ENCODE measurements around the gene ACOX1. TPM values are rescaled to one million over a fixed set of nuclear protein-coding genes. Genes with fewer than 3 reads are reported as not detected.

Gene ACOX1
- total and polyA plus RNA-seq, 2 of the 13 experiments (the other 11 are each of a cell fraction or from before 2014, with no cell fraction given): 86.4 to 120 TPM

DNA sequence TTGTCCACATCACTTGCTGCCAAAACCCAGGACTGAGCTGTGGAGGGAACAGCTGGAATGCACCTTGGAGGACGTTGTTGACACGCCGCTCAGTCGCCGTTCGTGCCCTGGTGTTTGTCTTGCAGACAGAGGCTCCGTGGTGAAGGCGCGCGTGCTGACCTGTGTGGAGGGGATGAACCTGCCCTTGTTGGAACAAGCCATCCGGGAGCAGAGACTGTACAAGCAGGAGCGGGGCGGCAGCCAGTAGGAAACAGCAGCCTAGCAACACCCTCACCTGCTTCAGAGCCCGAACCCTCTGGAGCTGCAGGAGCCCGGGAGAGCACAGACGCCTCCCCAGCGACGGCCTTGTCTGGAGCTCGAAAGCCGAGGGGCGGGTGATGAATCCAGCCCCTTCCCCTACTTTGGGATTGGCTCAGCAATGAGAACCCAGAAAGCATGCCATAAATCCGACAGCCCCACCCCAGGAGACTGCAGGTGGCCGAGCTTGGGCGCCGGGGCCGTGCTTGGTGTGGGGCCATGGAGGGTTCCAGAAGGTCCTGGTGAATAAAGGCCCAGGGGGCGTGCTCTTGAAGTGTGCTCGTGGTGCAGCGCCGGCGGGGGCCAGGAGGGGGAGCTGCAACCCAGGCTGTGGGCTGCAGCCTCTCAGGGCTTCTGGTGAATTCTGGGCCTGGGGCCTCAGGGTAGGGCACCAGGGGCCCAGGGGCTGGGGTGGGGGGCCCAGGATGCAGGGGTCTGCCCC, 21.2 kb upstream of the ACOX1 start (continued):
- TF ChIP-seq ZFP37 (CRISPR knock-in tag; IDR thresholded peaks at IDR 0.05; ENCODE audit: borderline replicate concordance): peak; percentile 53; the same call in 1 of the 2 replicates
- TF ChIP-seq, protein P1, sequence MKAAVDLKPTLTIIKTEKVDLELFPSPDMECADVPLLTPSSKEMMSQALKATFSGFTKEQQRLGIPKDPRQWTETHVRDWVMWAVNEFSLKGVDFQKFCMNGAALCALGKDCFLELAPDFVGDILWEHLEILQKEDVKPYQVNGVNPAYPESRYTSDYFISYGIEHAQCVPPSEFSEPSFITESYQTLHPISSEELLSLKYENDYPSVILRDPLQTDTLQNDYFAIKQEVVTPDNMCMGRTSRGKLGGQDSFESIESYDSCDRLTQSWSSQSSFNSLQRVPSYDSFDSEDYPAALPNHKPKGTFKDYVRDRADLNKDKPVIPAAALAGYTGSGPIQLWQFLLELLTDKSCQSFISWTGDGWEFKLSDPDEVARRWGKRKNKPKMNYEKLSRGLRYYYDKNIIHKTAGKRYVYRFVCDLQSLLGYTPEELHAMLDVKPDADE (CRISPR knock-in tag; IDR thresholded peaks at IDR 0.05): 0 out of 2 replicates have a peak, but pooled peaks have one; percentile 40
- no peak for TF ChIP-seq RORA (CRISPR knock-in tag; IDR thresholded peaks at IDR 0.05)
- TF ChIP-seq NR2F6 (IDR thresholded peaks at IDR 0.05): no peak; the same call in 1 of the 2 replicates
- TF ChIP-seq NR2F6 (CRISPR knock-in tag; IDR thresholded peaks at IDR 0.05): peak; percentile 63; the same call in 1 of the 2 replicates
- peak; percentile 10 for TF ChIP-seq AGO2 (optimal IDR thresholded peaks at IDR 0.05; ENCODE audit: low read depth, low read length)
- TF ChIP-seq CCAR2 (optimal IDR thresholded peaks at IDR 0.05; ENCODE audit: low read depth, low read length): no peak
- TF ChIP-seq, protein P2, sequence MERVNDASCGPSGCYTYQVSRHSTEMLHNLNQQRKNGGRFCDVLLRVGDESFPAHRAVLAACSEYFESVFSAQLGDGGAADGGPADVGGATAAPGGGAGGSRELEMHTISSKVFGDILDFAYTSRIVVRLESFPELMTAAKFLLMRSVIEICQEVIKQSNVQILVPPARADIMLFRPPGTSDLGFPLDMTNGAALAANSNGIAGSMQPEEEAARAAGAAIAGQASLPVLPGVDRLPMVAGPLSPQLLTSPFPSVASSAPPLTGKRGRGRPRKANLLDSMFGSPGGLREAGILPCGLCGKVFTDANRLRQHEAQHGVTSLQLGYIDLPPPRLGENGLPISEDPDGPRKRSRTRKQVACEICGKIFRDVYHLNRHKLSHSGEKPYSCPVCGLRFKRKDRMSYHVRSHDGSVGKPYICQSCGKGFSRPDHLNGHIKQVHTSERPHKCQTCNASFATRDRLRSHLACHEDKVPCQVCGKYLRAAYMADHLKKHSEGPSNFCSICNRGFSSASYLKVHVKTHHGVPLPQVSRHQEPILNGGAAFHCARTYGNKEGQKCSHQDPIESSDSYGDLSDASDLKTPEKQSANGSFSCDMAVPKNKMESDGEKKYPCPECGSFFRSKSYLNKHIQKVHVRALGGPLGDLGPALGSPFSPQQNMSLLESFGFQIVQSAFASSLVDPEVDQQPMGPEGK (CRISPR knock-in tag; IDR thresholded peaks at IDR 0.05): peak; percentile 39; the same call in 1 of the 2 replicates
- TF ChIP-seq ZNF230 (CRISPR knock-in tag; IDR thresholded peaks at IDR 0.05): no peak
- TF ChIP-seq, protein P3, sequence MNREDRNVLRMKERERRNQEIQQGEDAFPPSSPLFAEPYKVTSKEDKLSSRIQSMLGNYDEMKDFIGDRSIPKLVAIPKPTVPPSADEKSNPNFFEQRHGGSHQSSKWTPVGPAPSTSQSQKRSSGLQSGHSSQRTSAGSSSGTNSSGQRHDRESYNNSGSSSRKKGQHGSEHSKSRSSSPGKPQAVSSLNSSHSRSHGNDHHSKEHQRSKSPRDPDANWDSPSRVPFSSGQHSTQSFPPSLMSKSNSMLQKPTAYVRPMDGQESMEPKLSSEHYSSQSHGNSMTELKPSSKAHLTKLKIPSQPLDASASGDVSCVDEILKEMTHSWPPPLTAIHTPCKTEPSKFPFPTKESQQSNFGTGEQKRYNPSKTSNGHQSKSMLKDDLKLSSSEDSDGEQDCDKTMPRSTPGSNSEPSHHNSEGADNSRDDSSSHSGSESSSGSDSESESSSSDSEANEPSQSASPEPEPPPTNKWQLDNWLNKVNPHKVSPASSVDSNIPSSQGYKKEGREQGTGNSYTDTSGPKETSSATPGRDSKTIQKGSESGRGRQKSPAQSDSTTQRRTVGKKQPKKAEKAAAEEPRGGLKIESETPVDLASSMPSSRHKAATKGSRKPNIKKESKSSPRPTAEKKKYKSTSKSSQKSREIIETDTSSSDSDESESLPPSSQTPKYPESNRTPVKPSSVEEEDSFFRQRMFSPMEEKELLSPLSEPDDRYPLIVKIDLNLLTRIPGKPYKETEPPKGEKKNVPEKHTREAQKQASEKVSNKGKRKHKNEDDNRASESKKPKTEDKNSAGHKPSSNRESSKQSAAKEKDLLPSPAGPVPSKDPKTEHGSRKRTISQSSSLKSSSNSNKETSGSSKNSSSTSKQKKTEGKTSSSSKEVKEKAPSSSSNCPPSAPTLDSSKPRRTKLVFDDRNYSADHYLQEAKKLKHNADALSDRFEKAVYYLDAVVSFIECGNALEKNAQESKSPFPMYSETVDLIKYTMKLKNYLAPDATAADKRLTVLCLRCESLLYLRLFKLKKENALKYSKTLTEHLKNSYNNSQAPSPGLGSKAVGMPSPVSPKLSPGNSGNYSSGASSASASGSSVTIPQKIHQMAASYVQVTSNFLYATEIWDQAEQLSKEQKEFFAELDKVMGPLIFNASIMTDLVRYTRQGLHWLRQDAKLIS (CRISPR knock-in tag; IDR thresholded peaks at IDR 0.05): no peak
- no peak for TF ChIP-seq SATB2 (CRISPR knock-in tag; IDR thresholded peaks at IDR 0.05)
- TF ChIP-seq, protein P4, sequence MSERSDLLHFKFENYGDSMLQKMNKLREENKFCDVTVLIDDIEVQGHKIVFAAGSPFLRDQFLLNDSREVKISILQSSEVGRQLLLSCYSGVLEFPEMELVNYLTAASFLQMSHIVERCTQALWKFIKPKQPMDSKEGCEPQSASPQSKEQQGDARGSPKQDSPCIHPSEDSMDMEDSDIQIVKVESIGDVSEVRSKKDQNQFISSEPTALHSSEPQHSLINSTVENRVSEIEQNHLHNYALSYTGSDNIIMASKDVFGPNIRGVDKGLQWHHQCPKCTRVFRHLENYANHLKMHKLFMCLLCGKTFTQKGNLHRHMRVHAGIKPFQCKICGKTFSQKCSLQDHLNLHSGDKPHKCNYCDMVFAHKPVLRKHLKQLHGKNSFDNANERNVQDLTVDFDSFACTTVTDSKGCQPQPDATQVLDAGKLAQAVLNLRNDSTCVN (CRISPR knock-in tag; IDR thresholded peaks at IDR 0.05; ENCODE audit: borderline replicate concordance): no peak
- no peak for TF ChIP-seq KLF13 (CRISPR knock-in tag; IDR thresholded peaks at IDR 0.05)
- TF ChIP-seq ZNF619 (CRISPR knock-in tag; IDR thresholded peaks at IDR 0.05): no peak
- TF ChIP-seq SMARCE1 (IDR thresholded peaks at IDR 0.05; ENCODE audit: borderline replicate concordance): no peak
- no peak for TF ChIP-seq SETDB1 (CRISPR knock-in tag; IDR thresholded peaks at IDR 0.05; ENCODE audit: borderline replicate concordance)
- peak; percentile 33 for TF ChIP-seq YY1 (IDR thresholded peaks at IDR 0.05; ENCODE audit: insufficient read depth, insufficient replicate concordance, low read depth, low read length)
- no peak for TF ChIP-seq POLR2A (IDR thresholded peaks at IDR 0.05; ENCODE audit: insufficient read depth in 1 of 2, low read depth in 2 of 2, low read length in 2 of 2)
- TF ChIP-seq ESRRA (CRISPR knock-in tag; IDR thresholded peaks at IDR 0.05; ENCODE audit: low read depth): no peak
- TF ChIP-seq, protein P5, sequence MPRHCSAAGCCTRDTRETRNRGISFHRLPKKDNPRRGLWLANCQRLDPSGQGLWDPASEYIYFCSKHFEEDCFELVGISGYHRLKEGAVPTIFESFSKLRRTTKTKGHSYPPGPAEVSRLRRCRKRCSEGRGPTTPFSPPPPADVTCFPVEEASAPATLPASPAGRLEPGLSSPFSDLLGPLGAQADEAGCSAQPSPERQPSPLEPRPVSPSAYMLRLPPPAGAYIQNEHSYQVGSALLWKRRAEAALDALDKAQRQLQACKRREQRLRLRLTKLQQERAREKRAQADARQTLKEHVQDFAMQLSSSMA (CRISPR knock-in tag; IDR thresholded peaks at IDR 0.05): peak; percentile 71; the same call in 1 of the 2 replicates
- 0 out of 2 replicates have a peak, but pooled peaks have one; percentile 55 for TF ChIP-seq PRMT3 (CRISPR knock-in tag; IDR thresholded peaks at IDR 0.05; ENCODE audit: borderline replicate concordance, low read depth)
- TF ChIP-seq ZNF331 (CRISPR knock-in tag; IDR thresholded peaks at IDR 0.05): no peak
